GM21576 (cell line): ENCODE results near the gene NEU2.

Source experiments
- ATAC-seq: cut with Tn5 transposase; IDR thresholded peaks from one replicate; pipeline ENCODE4 v1.9.1; 2021; ENCODE audit warnings: mild to moderate bottlenecking, moderate library complexity; ENCODE audit not compliant: unreplicated experiment

NEU2 gene

GRCh38 chr2:233074106-233074505 is 41.6 kb downstream of the NEU2 start:
- ATAC-seq, result no peak

GRCh38 chr2:233075141-233075965 is 42.9 kb downstream of the NEU2 start:
- peak; percentile 33 for ATAC-seq

- peak; percentile 59 for ATAC-seq
Measured at GRCh38 chr2:233075966-233076339, 43.5 kb downstream of the NEU2 start.

GRCh38 chr2:233076749-233077148 is 44.3 kb downstream of the NEU2 start:
- no peak for ATAC-seq

- ATAC-seq, result peak; percentile 32
Measured at GRCh38 chr2:233079473-233079877, 47.0 kb downstream of the NEU2 start.

- ATAC-seq, result no peak
Measured at GRCh38 chr2:233079953-233080835, 47.7 kb downstream of the NEU2 start.

GRCh38 chr2:233080836-233081229 is 48.4 kb downstream of the NEU2 start:
- no peak for ATAC-seq

GRCh38 chr2:233081232-233081730 is 48.8 kb downstream of the NEU2 start:
- ATAC-seq, result no peak

GRCh38 chr2:233081731-233082221 is 49.3 kb downstream of the NEU2 start:
- ATAC-seq, result no peak

GRCh38 chr2:233082222-233082930 is 49.9 kb downstream of the NEU2 start:
- peak; percentile 35 for ATAC-seq

- ATAC-seq, result no peak
Measured at GRCh38 chr2:233082931-233083755, 50.7 kb downstream of the NEU2 start.

- ATAC-seq, result no peak
Measured at GRCh38 chr2:233083782-233084181, 51.3 kb downstream of the NEU2 start.

- no peak for ATAC-seq
Measured at GRCh38 chr2:233084488-233084887, 52.0 kb downstream of the NEU2 start.
